ENCODE results near the gene ADGRG6.

Gene ADGRG6

GRCh38 chr6:142429195-142429594 lies 127.4 kb downstream of the ADGRG6 start:
- Histone ChIP-seq H3K27ac (ENCODE audit: low read depth, low read length) (no peak overlapping the region), H3K27me3 (ENCODE audit: control insufficient read depth in 5 of 5, insufficient read depth in 4 of 5, low read length in 5 of 5) (no peaks in the 10 kb centered on the region), H3K9ac (ENCODE audit: low read length in 5 of 5) (no peak overlapping the region), H3K4me3 (ENCODE audit: low read depth in 1 of 5, low read length in 5 of 5) (no peak overlapping the region), H3K4me1 (ENCODE audit: control insufficient read depth in 5 of 5, insufficient read depth in 5 of 5, low read length in 5 of 5) (no peaks in the 10 kb centered on the region), H3K9me3 (ENCODE audit: control insufficient read depth in 5 of 5, low read length in 5 of 5) (no peaks in the 10 kb centered on the region), H3K36me3 (ENCODE audit: control insufficient read depth in 5 of 5, insufficient read depth in 5 of 5, low read length in 5 of 5) (no peaks in the 10 kb centered on the region)

- Histone ChIP-seq H3K36me3 (ENCODE audit: control insufficient read depth in 5 of 5, insufficient read depth in 5 of 5, low read length in 5 of 5) (no peaks in the 10 kb centered on the region), H3K4me3 (ENCODE audit: low read depth in 1 of 5, low read length in 5 of 5) (no peak overlapping the region), H3K9ac (ENCODE audit: low read length in 5 of 5) (no peak overlapping the region), H3K4me1 (ENCODE audit: control insufficient read depth in 5 of 5, insufficient read depth in 5 of 5, low read length in 5 of 5) (no peaks in the 10 kb centered on the region), H3K27me3 (ENCODE audit: control insufficient read depth in 5 of 5, insufficient read depth in 4 of 5, low read length in 5 of 5) (no peaks in the 10 kb centered on the region), H3K9me3 (ENCODE audit: control insufficient read depth in 5 of 5, low read length in 5 of 5) (no peaks in the 10 kb centered on the region), H3K27ac (ENCODE audit: low read depth, low read length) (no peak overlapping the region)
These were observed 131.6 kb downstream of the ADGRG6 start for GRCh38 chr6:142433419-142433818.

- no peaks in the 10 kb centered on the region for H3K9me3 ChIP-seq (ENCODE audit: control insufficient read depth in 5 of 5, low read length in 5 of 5)
- no peaks in the 10 kb centered on the region for H3K36me3 ChIP-seq (ENCODE audit: control insufficient read depth in 5 of 5, insufficient read depth in 5 of 5, low read length in 5 of 5)
- no peak overlapping the region for H3K4me3 ChIP-seq (ENCODE audit: low read depth in 1 of 5, low read length in 5 of 5)
- H3K27me3 ChIP-seq (ENCODE audit: control insufficient read depth in 5 of 5, insufficient read depth in 4 of 5, low read length in 5 of 5) = no peaks in the 10 kb centered on the region
- H3K4me1 ChIP-seq (ENCODE audit: control insufficient read depth in 5 of 5, insufficient read depth in 5 of 5, low read length in 5 of 5) = no peaks in the 10 kb centered on the region
- H3K9ac ChIP-seq (ENCODE audit: low read length in 5 of 5) = no peak overlapping the region
- H3K27ac ChIP-seq (ENCODE audit: low read depth, low read length) = no peak overlapping the region
These were observed 137.1 kb downstream of the ADGRG6 start for GRCh38 chr6:142438898-142439297.

- no peaks in the 10 kb centered on the region for H3K9me3 ChIP-seq (ENCODE audit: control insufficient read depth in 5 of 5, low read length in 5 of 5)
- no peaks in the 10 kb centered on the region for H3K36me3 ChIP-seq (ENCODE audit: control insufficient read depth in 5 of 5, insufficient read depth in 5 of 5, low read length in 5 of 5)
- H3K27me3 ChIP-seq (ENCODE audit: control insufficient read depth in 5 of 5, insufficient read depth in 4 of 5, low read length in 5 of 5) = no peaks in the 10 kb centered on the region
- no peak overlapping the region for H3K4me3 ChIP-seq (ENCODE audit: low read depth in 1 of 5, low read length in 5 of 5)
- no peak overlapping the region for H3K9ac ChIP-seq (ENCODE audit: low read length in 5 of 5)
- no peaks in the 10 kb centered on the region for H3K4me1 ChIP-seq (ENCODE audit: control insufficient read depth in 5 of 5, insufficient read depth in 5 of 5, low read length in 5 of 5)
- H3K27ac ChIP-seq (ENCODE audit: low read depth, low read length) = no peak overlapping the region
These were observed 138.9 kb downstream of the ADGRG6 start for GRCh38 chr6:142440600-142441293.

- H3K4me1 ChIP-seq (ENCODE audit: control insufficient read depth in 5 of 5, insufficient read depth in 5 of 5, low read length in 5 of 5) = no peaks in the 10 kb centered on the region
- no peak overlapping the region for H3K4me3 ChIP-seq (ENCODE audit: low read depth in 1 of 5, low read length in 5 of 5)
- no peak overlapping the region for H3K27ac ChIP-seq (ENCODE audit: low read depth, low read length)
- no peak overlapping the region for H3K9ac ChIP-seq (ENCODE audit: low read length in 5 of 5)
- no peaks in the 10 kb centered on the region for H3K36me3 ChIP-seq (ENCODE audit: control insufficient read depth in 5 of 5, insufficient read depth in 5 of 5, low read length in 5 of 5)
- H3K27me3 ChIP-seq (ENCODE audit: control insufficient read depth in 5 of 5, insufficient read depth in 4 of 5, low read length in 5 of 5) = no peaks in the 10 kb centered on the region
- H3K9me3 ChIP-seq (ENCODE audit: control insufficient read depth in 5 of 5, low read length in 5 of 5) = no peaks in the 10 kb centered on the region
These were observed 139.9 kb downstream of the ADGRG6 start for GRCh38 chr6:142441716-142442115.

- Histone ChIP-seq H3K27ac (ENCODE audit: low read depth, low read length) (no peak overlapping the region), H3K36me3 (ENCODE audit: control insufficient read depth in 5 of 5, insufficient read depth in 5 of 5, low read length in 5 of 5) (no peaks in the 10 kb centered on the region), H3K4me1 (ENCODE audit: control insufficient read depth in 5 of 5, insufficient read depth in 5 of 5, low read length in 5 of 5) (no peaks in the 10 kb centered on the region), H3K4me3 (ENCODE audit: low read depth in 1 of 5, low read length in 5 of 5) (no peak overlapping the region), H3K27me3 (ENCODE audit: control insufficient read depth in 5 of 5, insufficient read depth in 4 of 5, low read length in 5 of 5) (no peaks in the 10 kb centered on the region), H3K9me3 (ENCODE audit: control insufficient read depth in 5 of 5, low read length in 5 of 5) (no peaks in the 10 kb centered on the region), H3K9ac (ENCODE audit: low read length in 5 of 5) (no peak overlapping the region)
These were observed 141.3 kb downstream of the ADGRG6 start for GRCh38 chr6:142443102-142443501.

GRCh38 chr6:142443532-142443931 lies 141.7 kb downstream of the ADGRG6 start:
- Histone ChIP-seq H3K9me3 (ENCODE audit: control insufficient read depth in 5 of 5, low read length in 5 of 5) (no peaks in the 10 kb centered on the region), H3K27ac (ENCODE audit: low read depth, low read length) (no peak overlapping the region), H3K4me3 (ENCODE audit: low read depth in 1 of 5, low read length in 5 of 5) (no peak overlapping the region), H3K9ac (ENCODE audit: low read length in 5 of 5) (no peak overlapping the region), H3K27me3 (ENCODE audit: control insufficient read depth in 5 of 5, insufficient read depth in 4 of 5, low read length in 5 of 5) (no peaks in the 10 kb centered on the region), H3K36me3 (ENCODE audit: control insufficient read depth in 5 of 5, insufficient read depth in 5 of 5, low read length in 5 of 5) (no peaks in the 10 kb centered on the region), H3K4me1 (ENCODE audit: control insufficient read depth in 5 of 5, insufficient read depth in 5 of 5, low read length in 5 of 5) (no peaks in the 10 kb centered on the region)

- H3K9ac ChIP-seq (ENCODE audit: low read length in 5 of 5) = no peak overlapping the region
- H3K4me3 ChIP-seq (ENCODE audit: low read depth in 1 of 5, low read length in 5 of 5) = no peak overlapping the region
- H3K9me3 ChIP-seq (ENCODE audit: control insufficient read depth in 5 of 5, low read length in 5 of 5) = no peaks in the 10 kb centered on the region
- no peaks in the 10 kb centered on the region for H3K4me1 ChIP-seq (ENCODE audit: control insufficient read depth in 5 of 5, insufficient read depth in 5 of 5, low read length in 5 of 5)
- no peaks in the 10 kb centered on the region for H3K27me3 ChIP-seq (ENCODE audit: control insufficient read depth in 5 of 5, insufficient read depth in 4 of 5, low read length in 5 of 5)
- H3K36me3 ChIP-seq (ENCODE audit: control insufficient read depth in 5 of 5, insufficient read depth in 5 of 5, low read length in 5 of 5) = no peaks in the 10 kb centered on the region
- no peak overlapping the region for H3K27ac ChIP-seq (ENCODE audit: low read depth, low read length)
These were observed 142.6 kb downstream of the ADGRG6 start for GRCh38 chr6:142444376-142444775.

GRCh38 chr6:142444881-142445301 lies 143.1 kb downstream of the ADGRG6 start:
- Histone ChIP-seq H3K4me1 (ENCODE audit: control insufficient read depth in 5 of 5, insufficient read depth in 5 of 5, low read length in 5 of 5) (no peaks in the 10 kb centered on the region), H3K27me3 (ENCODE audit: control insufficient read depth in 5 of 5, insufficient read depth in 4 of 5, low read length in 5 of 5) (no peaks in the 10 kb centered on the region), H3K9ac (ENCODE audit: low read length in 5 of 5) (no peak overlapping the region), H3K27ac (ENCODE audit: low read depth, low read length) (no peak overlapping the region), H3K4me3 (ENCODE audit: low read depth in 1 of 5, low read length in 5 of 5) (no peak overlapping the region), H3K36me3 (ENCODE audit: control insufficient read depth in 5 of 5, insufficient read depth in 5 of 5, low read length in 5 of 5) (no peaks in the 10 kb centered on the region), H3K9me3 (ENCODE audit: control insufficient read depth in 5 of 5, low read length in 5 of 5) (no peaks in the 10 kb centered on the region)

- Histone ChIP-seq H3K27ac (ENCODE audit: low read depth, low read length) (no peak overlapping the region), H3K4me1 (ENCODE audit: control insufficient read depth in 5 of 5, insufficient read depth in 5 of 5, low read length in 5 of 5) (no peaks in the 10 kb centered on the region), H3K4me3 (ENCODE audit: low read depth in 1 of 5, low read length in 5 of 5) (no peak overlapping the region), H3K27me3 (ENCODE audit: control insufficient read depth in 5 of 5, insufficient read depth in 4 of 5, low read length in 5 of 5) (no peaks in the 10 kb centered on the region), H3K36me3 (ENCODE audit: control insufficient read depth in 5 of 5, insufficient read depth in 5 of 5, low read length in 5 of 5) (no peaks in the 10 kb centered on the region), H3K9me3 (ENCODE audit: control insufficient read depth in 5 of 5, low read length in 5 of 5) (no peaks in the 10 kb centered on the region), H3K9ac (ENCODE audit: low read length in 5 of 5) (no peak overlapping the region)
These were observed 144.4 kb downstream of the ADGRG6 start for GRCh38 chr6:142446168-142446567.
